ENCODE measurements around the gene EXD3.
"Not testable (repeated sequence)": the region's sequence is repeated elsewhere in the genome, so short reads cannot be mapped to it uniquely, and the experiment has no call there.

EXD3 gene

GRCh38 chr9:137339908-137340462 is 83.0 kb downstream of the EXD3 start:
- not testable (repeated sequence) for DNase-seq

- no peak for DNase-seq
Measured at GRCh38 chr9:137339045-137339907, 83.7 kb downstream of the EXD3 start.

GRCh38 chr9:137336735-137337134 is 86.2 kb downstream of the EXD3 start:
- DNase-seq, result no peak

GRCh38 chr9:137333016-137333671 is 89.8 kb downstream of the EXD3 start:
- DNase-seq, result no peak

GRCh38 chr9:137331929-137332328 is 91.0 kb downstream of the EXD3 start:
- no peak for DNase-seq

GRCh38 chr9:137330689-137331088 is 92.3 kb downstream of the EXD3 start:
- no peak for DNase-seq

GRCh38 chr9:137329590-137329989 is 93.4 kb downstream of the EXD3 start:
- not testable (repeated sequence) for DNase-seq

GRCh38 chr9:137327641-137328550 is 95.1 kb downstream of the EXD3 start:
- not testable (repeated sequence) for DNase-seq

- DNase-seq, result no peak
Measured at GRCh38 chr9:137326445-137327065, 96.4 kb downstream of the EXD3 start.

- DNase-seq, result no peak
Measured at GRCh38 chr9:137325799-137326198, 97.2 kb downstream of the EXD3 start.

GRCh38 chr9:137325124-137325523 is 97.8 kb downstream of the EXD3 start:
- no peak for DNase-seq

GRCh38 chr9:137323531-137324331 is 99.2 kb downstream of the EXD3 start:
- no peak for DNase-seq

- no peak for DNase-seq
Measured at GRCh38 chr9:137321726-137322361, 101.1 kb downstream of the EXD3 start.

- DNase-seq, result peak; percentile 54
Measured at GRCh38 chr9:137320555-137321384, 102.2 kb downstream of the EXD3 start.

- no peak for DNase-seq
Measured at GRCh38 chr9:137319739-137320551, 103.0 kb downstream of the EXD3 start.

- peak; percentile 20 for DNase-seq
Measured at GRCh38 chr9:137319011-137319738, 103.8 kb downstream of the EXD3 start.

GRCh38 chr9:137318602-137319001 is 104.4 kb downstream of the EXD3 start:
- DNase-seq, result no peak

Data from right kidney (tissue), 1 donor.